GM12891 (cell line): Measurements from ENCODE around the gene SKIC3.
A peak's percentile ranks its signal among the peaks of the same experiment; 100 is the strongest.

Source experiments
- DNase-seq: peaks from one replicate; pipeline ENCODE4 v3.0.0; 2011; ENCODE audit warnings: low spot score; ENCODE audit not compliant: insufficient read length
- FAIRE-seq: peaks from 2 replicates; lab custom pipeline; 2011; peaks lifted over from hg19 to GRCh38; lab: Jason Lieb, UNC
- PAX5 ChIP-seq: IDR thresholded peaks from 2 replicates; pipeline ENCODE4 v1.6.1; 2011; ENCODE audit warnings: low read length, moderate library complexity, mild to moderate bottlenecking; ENCODE audit not compliant: insufficient read depth, severe bottlenecking
- POLR2A ChIP-seq: IDR thresholded peaks from 2 replicates; pipeline ENCODE4 v1.6.1; 2011; ENCODE audit warnings: low read depth, low read length, control low read depth
- POLR2AphosphoS5 ChIP-seq: IDR thresholded peaks from 2 replicates; pipeline ENCODE4 v1.6.1; 2011; ENCODE audit warnings: low read depth, low read length, control low read depth
- POU2F2 ChIP-seq: IDR thresholded peaks from 2 replicates; pipeline ENCODE4 v1.6.1; 2011; ENCODE audit warnings: low read depth, mild to moderate bottlenecking, control low read depth, low read length, moderate library complexity
- SPI1 ChIP-seq: IDR thresholded peaks from 2 replicates; pipeline ENCODE4 v1.6.1; 2011; ENCODE audit warnings: low read depth, low read length, control low read depth
- TAF1 ChIP-seq: IDR thresholded peaks from 2 replicates; pipeline ENCODE4 v1.6.1; 2011; ENCODE audit warnings: low read depth, low read length, control low read depth

Gene SKIC3

GRCh38 chr5:95533761-95534160 is 21.0 kb downstream of the SKIC3 start:
- DNase-seq (no peak), FAIRE-seq (no peak)
- TF ChIP-seq TAF1 (no peak), POU2F2 (no peak), POLR2A (no peak), SPI1 (no peak), POLR2AphosphoS5 (no peak), PAX5 (no peak)

DNA sequence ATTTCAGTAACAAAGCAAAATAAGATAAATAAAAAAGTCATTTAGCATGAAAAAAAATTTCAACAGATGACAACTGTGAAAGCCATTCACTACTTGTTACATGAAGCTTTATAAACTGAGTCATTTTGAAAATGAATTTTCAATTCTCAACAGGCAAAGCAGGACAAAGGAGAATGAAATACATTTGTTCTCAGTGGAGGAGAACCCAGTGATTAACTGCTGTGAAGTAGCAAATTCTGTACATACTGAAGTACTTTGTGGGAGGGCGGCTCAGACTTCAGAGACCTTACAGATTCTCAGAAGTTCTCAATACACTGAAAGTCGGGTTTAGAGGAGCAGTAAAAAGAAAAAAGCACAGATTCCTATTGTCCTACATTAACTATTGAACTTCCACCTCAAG is 21.7 kb downstream of the SKIC3 start:
- FAIRE-seq, result no peak
- TF ChIP-seq TAF1 (no peak), SPI1 (no peak)
- no peak for DNase-seq

DNA sequence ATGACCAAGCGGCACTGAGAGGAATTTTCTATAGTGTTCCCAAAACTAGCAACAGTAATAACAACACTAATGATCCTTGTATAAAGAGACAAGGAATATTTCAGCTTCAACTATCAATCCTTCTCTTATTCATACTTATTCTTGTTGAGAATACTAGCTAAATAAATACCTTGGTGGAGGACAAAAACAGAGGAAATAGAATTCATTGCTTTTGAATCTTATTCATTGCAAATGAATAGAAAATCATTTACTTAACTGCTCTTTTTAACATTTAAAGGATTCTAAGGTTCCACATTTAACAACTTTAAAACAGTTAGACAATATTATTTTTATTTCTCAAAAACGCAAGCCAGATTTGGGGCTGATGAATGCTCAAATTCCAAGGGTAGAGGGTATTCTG is 22.4 kb downstream of the SKIC3 start:
- FAIRE-seq, result no peak
- TF ChIP-seq PAX5 (no peak), POLR2AphosphoS5 (no peak), SPI1 (no peak), TAF1 (no peak), POLR2A (no peak), POU2F2 (no peak)
- DNase-seq, result no peak

- TF ChIP-seq POLR2A (no peak), PAX5 (no peak)
- FAIRE-seq (peak; percentile 16), DNase-seq (no peak)
Observed at GRCh38 chr5:95531491-95531890, 23.3 kb downstream of the SKIC3 start.

DNA sequence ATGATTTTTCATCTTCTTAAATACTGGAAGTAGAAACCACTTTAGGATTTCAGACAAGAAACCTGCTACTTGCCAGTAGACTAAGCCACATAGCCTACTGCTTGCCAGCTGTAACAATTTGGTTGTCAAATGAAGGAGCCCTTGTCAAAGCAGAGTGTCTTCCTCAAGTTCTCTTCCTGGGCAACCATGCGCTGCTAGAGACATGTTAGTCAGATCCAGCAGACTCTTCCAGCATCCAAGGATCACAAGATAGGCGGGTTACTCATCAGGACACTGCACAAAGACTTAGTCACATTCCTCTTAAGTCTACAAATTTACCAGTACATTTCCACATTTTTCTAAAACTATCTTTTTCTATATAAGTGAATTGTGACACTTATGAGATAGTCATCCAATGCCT is 24.4 kb downstream of the SKIC3 start:
- no peak for DNase-seq
- no peak for FAIRE-seq
- TF ChIP-seq POU2F2 (no peak), POLR2AphosphoS5 (no peak), PAX5 (no peak), SPI1 (no peak), TAF1 (no peak), POLR2A (no peak)

GRCh38 chr5:95528565-95528964 is 26.2 kb downstream of the SKIC3 start:
- no peak for DNase-seq
- TF ChIP-seq POLR2AphosphoS5, result no peak
- no peak for TF ChIP-seq POLR2A
- no peak for TF ChIP-seq TAF1
- no peak for TF ChIP-seq POU2F2
- no peak for TF ChIP-seq PAX5
- TF ChIP-seq SPI1, result no peak
- FAIRE-seq, result no peak

DNA sequence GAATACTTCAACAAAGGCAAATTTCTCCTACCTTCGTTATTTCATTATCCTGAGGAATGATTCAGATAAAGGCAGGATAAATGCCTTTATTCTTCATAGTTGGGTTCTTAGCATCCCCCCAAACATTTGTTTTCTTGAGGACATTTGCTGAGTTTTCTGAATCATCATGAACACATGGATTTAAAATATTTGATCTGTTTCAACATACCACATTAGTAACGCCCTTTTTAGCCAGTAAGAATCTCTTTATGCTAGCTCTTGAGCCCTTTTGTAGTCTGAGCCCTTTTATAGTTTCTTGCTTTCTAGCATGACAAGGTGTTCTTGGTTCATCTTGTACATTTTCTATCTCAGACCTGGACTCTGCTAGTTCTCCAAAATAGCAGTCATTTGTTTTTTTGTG is 27.9 kb downstream of the SKIC3 start:
- TF ChIP-seq POLR2AphosphoS5, result no peak
- no peak for TF ChIP-seq PAX5
- TF ChIP-seq TAF1, result no peak
- no peak for TF ChIP-seq POU2F2
- no peak for TF ChIP-seq POLR2A
- no peak for TF ChIP-seq SPI1
- DNase-seq, result no peak
- no peak for FAIRE-seq

- FAIRE-seq (no peak), DNase-seq (no peak)
- TF ChIP-seq POLR2A, result no peak
- no peak for TF ChIP-seq POLR2AphosphoS5
- no peak for TF ChIP-seq SPI1
- no peak for TF ChIP-seq PAX5
- TF ChIP-seq POU2F2, result no peak
- TF ChIP-seq TAF1, result no peak
Observed at GRCh38 chr5:95524423-95524822, 30.4 kb downstream of the SKIC3 start.

DNA sequence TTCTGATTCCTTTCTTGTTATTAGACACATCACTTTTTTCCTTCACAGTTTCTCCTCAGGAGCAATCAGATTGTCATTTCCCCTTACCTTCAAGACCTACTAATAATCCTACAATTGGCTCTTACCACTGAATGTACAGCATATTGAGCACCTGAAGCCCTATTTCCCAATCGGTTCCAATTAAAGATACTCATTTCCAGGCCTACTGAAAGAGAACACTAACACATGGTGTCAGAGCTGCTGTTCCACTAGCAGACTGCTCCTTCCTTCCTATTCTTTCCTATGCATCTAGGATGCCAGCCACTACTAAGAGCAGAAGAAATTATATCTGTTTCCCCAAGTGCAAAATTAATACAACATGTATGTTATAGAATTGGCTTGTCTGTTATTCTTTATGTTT is 34.6 kb downstream of the SKIC3 start:
- FAIRE-seq, result no peak
- TF ChIP-seq SPI1 (no peak), POLR2AphosphoS5 (no peak), POLR2A (no peak), TAF1 (no peak)
- DNase-seq, result no peak

DNA sequence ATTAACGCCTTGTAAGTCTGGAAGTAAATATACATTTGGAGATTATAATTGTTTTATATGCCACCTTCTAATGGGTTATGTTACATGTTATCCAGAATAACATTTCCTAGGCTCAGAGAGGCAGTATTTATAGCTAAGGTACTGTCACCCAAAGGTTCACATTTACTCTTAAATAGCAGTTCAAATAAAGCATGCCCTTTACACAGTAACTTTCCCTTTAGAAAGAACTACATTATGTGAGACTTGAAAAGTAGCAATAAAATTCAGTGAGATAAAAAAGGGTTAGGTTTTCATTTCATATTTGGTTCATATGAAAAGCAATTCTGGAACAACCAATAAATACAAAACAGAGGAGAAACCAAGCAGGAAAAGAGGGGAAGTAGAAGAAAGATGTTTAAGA is 35.1 kb downstream of the SKIC3 start:
- no peak for DNase-seq
- FAIRE-seq, result no peak
- TF ChIP-seq POLR2A (no peak), POLR2AphosphoS5 (no peak), POU2F2 (no peak), PAX5 (no peak), TAF1 (no peak), SPI1 (no peak)

DNA sequence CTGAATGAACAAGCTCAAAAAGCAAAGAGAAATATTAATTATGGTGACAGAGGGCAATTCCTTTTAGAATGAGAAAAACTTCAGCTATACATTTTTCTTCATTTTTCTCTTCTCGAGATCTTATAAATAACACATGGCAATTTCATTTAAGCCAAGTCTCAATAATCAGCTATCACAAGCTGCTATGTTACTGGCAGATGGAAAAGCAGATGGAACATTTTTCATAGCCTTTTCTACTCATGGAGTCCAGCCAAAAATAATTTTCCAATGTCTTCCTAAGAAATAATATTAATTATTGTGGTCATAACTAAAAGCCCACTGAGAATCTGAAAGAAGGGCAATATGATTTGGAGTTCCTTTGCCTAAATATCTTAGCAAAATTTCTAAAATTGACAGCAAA is 35.6 kb downstream of the SKIC3 start:
- no peak for TF ChIP-seq PAX5
- TF ChIP-seq POU2F2, result no peak
- TF ChIP-seq POLR2AphosphoS5, result no peak
- TF ChIP-seq POLR2A, result no peak
- no peak for TF ChIP-seq TAF1
- TF ChIP-seq SPI1, result no peak
- FAIRE-seq (no peak), DNase-seq (no peak)
